Dermis microvascular lymphatic vessel endothelial cell (primary cell): ENCODE results near the gene KCNJ9. TPM values are rescaled to one million over a fixed set of nuclear protein-coding genes. Genes with fewer than 3 reads are reported as not detected.
"Not testable (repeated sequence)": the region's sequence is repeated elsewhere in the genome, so short reads cannot be mapped to it uniquely, and the experiment has no call there.

ENCODE experiments used
- DNase-seq, 2 donors: peaks; one replicate each; pipeline versions ENCODE4 v3.0.0 to v3.0.0-alpha.2; 2010; ENCODE audit warnings: low read depth in 2 of 2
- total RNA-seq: library from RNA; depleted of rRNA; stranded (reverse); fragments of >200 nt; gene quantifications from 2 replicates; pipeline ENCODE4 v1.2.1, GENCODE V29; 2014

KCNJ9 gene
- total RNA-seq, 1 donor from 2014 or later, result not detected

GRCh38 chr1:160103658-160104408 is 22.5 kb downstream of the KCNJ9 start:
- DNase-seq, result no peak

GRCh38 chr1:160104486-160104885 is 23.1 kb downstream of the KCNJ9 start:
- no peak for DNase-seq

- no peak for DNase-seq
Observed at GRCh38 chr1:160105155-160105554, 23.8 kb downstream of the KCNJ9 start.

- DNase-seq, result no peak
Observed at GRCh38 chr1:160107512-160107911, 26.2 kb downstream of the KCNJ9 start.

GRCh38 chr1:160108888-160109662 is 27.7 kb downstream of the KCNJ9 start:
- peak; percentile 6 to 56 for DNase-seq

- DNase-seq, result no peak
Observed at GRCh38 chr1:160109686-160110085, 28.3 kb downstream of the KCNJ9 start.

GRCh38 chr1:160111462-160111861 is 30.1 kb downstream of the KCNJ9 start:
- not testable (repeated sequence) for DNase-seq

- no peak for DNase-seq
Observed at GRCh38 chr1:160112357-160112756, 31.0 kb downstream of the KCNJ9 start.

GRCh38 chr1:160113407-160113806 is 32.1 kb downstream of the KCNJ9 start:
- no peak for DNase-seq

- no peak for DNase-seq
Observed at GRCh38 chr1:160114085-160114484, 32.7 kb downstream of the KCNJ9 start.

- no peak for DNase-seq
Observed at GRCh38 chr1:160115545-160116282, 34.4 kb downstream of the KCNJ9 start, which contains the start of gene ATP1A2. Gene ATP1A2, plus strand, starts transcription at chr1:160115759. Its CDS starts 103 bp downstream, at chr1:160115862.

- DNase-seq, result no peak
Observed at GRCh38 chr1:160116283-160117147, 35.2 kb downstream of the KCNJ9 start.

GRCh38 chr1:160117300-160117699 is 36.0 kb downstream of the KCNJ9 start:
- DNase-seq, result no peak

GRCh38 chr1:160117709-160118183 is 36.4 kb downstream of the KCNJ9 start:
- no peak for DNase-seq

GRCh38 chr1:160118928-160119327 is 37.6 kb downstream of the KCNJ9 start:
- no peak for DNase-seq

GRCh38 chr1:160120797-160121196 is 39.5 kb downstream of the KCNJ9 start:
- no peak for DNase-seq

- no peak for DNase-seq
Observed at GRCh38 chr1:160121388-160121787, 40.0 kb downstream of the KCNJ9 start.

GRCh38 chr1:160122978-160123495 is 41.7 kb downstream of the KCNJ9 start:
- DNase-seq, result no peak

GRCh38 chr1:160123726-160124125 is 42.4 kb downstream of the KCNJ9 start:
- no peak for DNase-seq

- no peak for DNase-seq
Observed at GRCh38 chr1:160124705-160125478, 43.6 kb downstream of the KCNJ9 start.
